Ascending aorta (tissue), 2 donors: ENCODE measurements around the gene MAEA. TPM values are rescaled to one million over a fixed set of nuclear protein-coding genes. Genes with fewer than 3 reads are reported as not detected.
A peak's percentile ranks its signal among the peaks of the same experiment; 100 is the strongest.

ENCODE experiments used
- DNase-seq, 2 donors: peaks; one replicate each; pipeline ENCODE4 v3.0.0-alpha.2; 2019; ENCODE audit warnings: low spot score in 2 of 2
- H3K27ac ChIP-seq, 2 donors: fragments of 200-600 bp; sonication (generic); one replicate each; pipeline ENCODE4 v1.5.1; 2016 to 2017; ENCODE audit warnings: mild to moderate bottlenecking in 1 of 2
- H3K27me3 ChIP-seq: fragments of 200-600 bp; sonication (generic); one replicate; pipeline ENCODE4 v1.5.1; 2017
- H3K36me3 ChIP-seq, 2 donors: fragments of 200-600 bp; sonication (generic); one replicate each; pipeline ENCODE4 v1.5.1; 2016
- H3K4me1 ChIP-seq, 2 donors: fragments of 200-600 bp; sonication (generic); one replicate each; pipeline ENCODE4 v1.5.1; 2016 to 2017; ENCODE audit warnings: mild to moderate bottlenecking in 1 of 2
- H3K4me3 ChIP-seq, 2 donors: fragments of 200-600 bp; sonication (generic); one replicate each; pipeline ENCODE4 v1.5.1; 2016 to 2017; ENCODE audit warnings: mild to moderate bottlenecking in 1 of 2
- H3K9me3 ChIP-seq, 2 donors: fragments of 200-600 bp; sonication (generic); one replicate each; pipeline ENCODE4 v1.5.1; 2016
- CTCF ChIP-seq, 3 experiments: fragments of 200-600 bp in 2 of 3; fragments of 450-650 bp in 1 of 3; sonication (generic) in 2 of 3; IDR thresholded peaks; one replicate each; pipeline ENCODE4 v1.5.1; 2016 to 2019; ENCODE audit warnings: antibody characterized with exemption in 3 of 3, mild to moderate bottlenecking in 1 of 3, moderate library complexity in 1 of 3
- intact Hi-C: fragments of 100-400 bp; cut with DNase I; formaldehyde crosslinking; loops from one replicate; pipeline ENCODE4 v1.15.1; 2023
- total RNA-seq: library from RNA; depleted of rRNA; stranded (reverse); fragments of >200 nt; gene quantifications from one replicate; pipeline ENCODE4 v1.1.0, GENCODE V29; 2016

MAEA gene
- total RNA-seq, 1 donor from 2014 or later: 56.3 TPM

GRCh38 chr4:1242506-1243450 lies 46.9 kb upstream of the MAEA start:
- peaks cover 32 to 36% of the 10 kb centered on the region in 2 donors for H3K36me3 ChIP-seq
- intact Hi-C loops: no loop called here
- peak in 1 of 2 donors; percentile 59 for DNase-seq
- no peaks in the 10 kb centered on the region for H3K9me3 ChIP-seq
- H3K27me3 ChIP-seq: no peaks in the 10 kb centered on the region
- peaks cover 27 to 51% of the 10 kb centered on the region in 2 donors for H3K4me1 ChIP-seq
- no peak for TF ChIP-seq CTCF (IDR thresholded peaks at IDR 0.05)
- no peak overlapping the region for H3K27ac ChIP-seq
- H3K4me3 ChIP-seq: no peak overlapping the region

- TF ChIP-seq CTCF (IDR thresholded peaks at IDR 0.05): no peak
- H3K4me3 ChIP-seq: no peak overlapping the region
- H3K36me3 ChIP-seq: peaks cover 26 to 29% of the 10 kb centered on the region in 2 donors
- H3K4me1 ChIP-seq: peaks cover 27 to 51% of the 10 kb centered on the region in 2 donors
- peak in 1 of 2 donors; percentile 52 for DNase-seq
- H3K9me3 ChIP-seq: no peaks in the 10 kb centered on the region
- intact Hi-C loops: no loop called here
- no peaks in the 10 kb centered on the region for H3K27me3 ChIP-seq
- no peak overlapping the region for H3K27ac ChIP-seq
Observed at GRCh38 chr4:1243451-1244080, 46.1 kb upstream of the MAEA start.

GRCh38 chr4:1244081-1244977 lies 45.4 kb upstream of the MAEA start:
- Histone ChIP-seq H3K9me3 (no peaks in the 10 kb centered on the region), H3K4me1 (peaks cover 27 to 51% of the 10 kb centered on the region in 2 donors), H3K27me3 (no peaks in the 10 kb centered on the region), H3K27ac (no peak overlapping the region), H3K4me3 (peak overlapping the region in 1 of 2 donors; percentile 90), H3K36me3 (peaks cover 20 to 22% of the 10 kb centered on the region in 2 donors)
- intact Hi-C loops: no loop called here
- peak in 1 of 2 donors; percentile 66 for DNase-seq
- no peak for TF ChIP-seq CTCF (IDR thresholded peaks at IDR 0.05)

- intact Hi-C loops: loop anchor here (5.0 kb wide), 5 partner anchors 38 to 627 kb away; partner anchors contain the start of genes FGFRL1, LETM1, NSD2 and SLBP
- Histone ChIP-seq H3K9me3 (no peaks in the 10 kb centered on the region), H3K4me1 (peaks cover 28 to 54% of the 10 kb centered on the region in 2 donors), H3K36me3 (peaks cover 13 to 15% of the 10 kb centered on the region in 2 donors), H3K27ac (no peak overlapping the region), H3K4me3 (peak overlapping the region; percentile 13 to 90), H3K27me3 (no peaks in the 10 kb centered on the region)
- no peak for TF ChIP-seq CTCF (IDR thresholded peaks at IDR 0.05)
- DNase-seq: peak in 1 of 2 donors; percentile 61
Observed at GRCh38 chr4:1244978-1245471, 44.7 kb upstream of the MAEA start.
